ENCODE data around the gene TNFSF11.
"Not testable (repeated sequence)": the region's sequence is repeated elsewhere in the genome, so short reads cannot be mapped to it uniquely, and the experiment has no call there.

The TNFSF11 gene, protein sequence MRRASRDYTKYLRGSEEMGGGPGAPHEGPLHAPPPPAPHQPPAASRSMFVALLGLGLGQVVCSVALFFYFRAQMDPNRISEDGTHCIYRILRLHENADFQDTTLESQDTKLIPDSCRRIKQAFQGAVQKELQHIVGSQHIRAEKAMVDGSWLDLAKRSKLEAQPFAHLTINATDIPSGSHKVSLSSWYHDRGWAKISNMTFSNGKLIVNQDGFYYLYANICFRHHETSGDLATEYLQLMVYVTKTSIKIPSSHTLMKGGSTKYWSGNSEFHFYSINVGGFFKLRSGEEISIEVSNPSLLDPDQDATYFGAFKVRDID

DNA sequence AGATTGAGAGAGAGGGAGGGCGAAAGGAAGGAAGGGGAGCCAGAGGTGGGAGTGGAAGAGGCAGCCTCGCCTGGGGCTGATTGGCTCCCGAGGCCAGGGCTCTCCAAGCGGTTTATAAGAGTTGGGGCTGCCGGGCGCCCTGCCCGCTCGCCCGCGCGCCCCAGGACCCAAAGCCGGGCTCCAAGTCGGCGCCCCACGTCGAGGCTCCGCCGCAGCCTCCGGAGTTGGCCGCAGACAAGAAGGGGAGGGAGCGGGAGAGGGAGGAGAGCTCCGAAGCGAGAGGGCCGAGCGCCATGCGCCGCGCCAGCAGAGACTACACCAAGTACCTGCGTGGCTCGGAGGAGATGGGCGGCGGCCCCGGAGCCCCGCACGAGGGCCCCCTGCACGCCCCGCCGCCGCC lies at the start of gene TNFSF11:
TSS of gene TNFSF11 (plus strand) at position 142 of the 400 bp plus-strand sequence. CDS start at position 294, 152 bp downstream.
- DNase-seq: no peak

GRCh38 chr13:42524487-42525034 lies 49.4 kb upstream of the TNFSF11 start:
- no peak for DNase-seq

DNA sequence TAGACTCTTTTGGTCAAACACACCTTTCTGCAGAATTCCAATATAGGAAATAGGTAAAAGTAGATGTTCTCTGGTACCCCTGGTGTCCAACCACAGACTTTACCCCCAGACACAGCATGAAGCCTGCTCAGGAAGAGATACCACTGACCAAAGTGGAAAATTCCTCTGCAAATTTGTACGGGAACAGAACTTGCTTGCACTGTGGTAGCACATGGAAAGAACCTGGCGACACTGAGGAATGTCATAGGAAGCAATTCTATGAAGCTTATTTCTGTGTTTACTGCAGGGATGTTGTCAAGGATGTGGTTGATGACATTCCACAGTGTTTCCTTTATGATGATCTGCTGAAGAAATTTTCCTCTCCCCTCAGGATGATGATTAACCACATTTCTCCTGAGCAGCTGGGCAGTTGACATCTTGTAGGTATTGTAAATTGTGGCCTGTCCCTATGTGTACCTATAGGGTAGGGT lies 48.9 kb upstream of the TNFSF11 start:
- DNase-seq: no peak

DNA sequence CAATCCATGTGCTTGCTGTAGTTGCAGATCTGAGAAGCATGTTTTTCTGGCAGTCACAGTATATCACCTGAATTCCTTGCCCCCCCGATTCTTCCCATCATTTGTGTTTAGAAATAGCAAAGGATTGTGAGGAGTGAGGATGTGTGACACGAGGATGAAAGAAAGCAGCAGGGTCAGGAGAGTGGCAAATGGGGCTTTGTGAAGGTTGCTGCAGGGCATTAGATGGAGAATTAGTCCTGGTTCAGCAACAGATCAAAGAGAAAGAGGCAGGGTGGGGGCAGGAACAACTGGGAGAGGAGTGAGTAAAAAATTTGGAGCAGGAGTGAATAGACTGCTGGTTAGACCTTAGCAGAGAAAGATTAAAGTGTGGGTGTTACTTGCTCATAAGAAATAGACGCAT lies 47.7 kb upstream of the TNFSF11 start:
- DNase-seq: no peak

- DNase-seq: no peak
Observed at GRCh38 chr13:42526804-42527203, 47.1 kb upstream of the TNFSF11 start.

- DNase-seq: no peak
Observed at GRCh38 chr13:42532561-42533335, 41.2 kb upstream of the TNFSF11 start.

- DNase-seq: no peak
Observed at GRCh38 chr13:42533336-42533591, 40.7 kb upstream of the TNFSF11 start.

DNA sequence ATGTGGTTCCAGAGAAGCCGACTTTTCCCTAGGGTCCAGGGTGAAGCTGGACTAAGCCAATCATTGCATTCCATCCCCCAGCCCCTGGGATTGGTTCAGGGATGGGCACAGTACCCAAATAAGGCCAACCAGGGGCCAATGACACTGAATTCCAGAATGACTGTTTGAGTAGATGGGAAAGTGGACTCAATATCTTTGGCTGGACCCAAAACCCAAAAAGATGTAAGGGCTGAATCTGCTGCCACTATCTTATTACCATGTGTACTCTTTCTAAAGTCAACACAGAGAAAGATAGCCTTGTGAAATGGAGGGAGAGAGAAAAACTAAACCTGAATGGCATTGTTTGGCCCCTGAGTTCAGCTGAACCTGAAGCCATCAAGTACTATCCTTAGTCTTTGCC lies 39.2 kb upstream of the TNFSF11 start:
- DNase-seq: no peak

DNA sequence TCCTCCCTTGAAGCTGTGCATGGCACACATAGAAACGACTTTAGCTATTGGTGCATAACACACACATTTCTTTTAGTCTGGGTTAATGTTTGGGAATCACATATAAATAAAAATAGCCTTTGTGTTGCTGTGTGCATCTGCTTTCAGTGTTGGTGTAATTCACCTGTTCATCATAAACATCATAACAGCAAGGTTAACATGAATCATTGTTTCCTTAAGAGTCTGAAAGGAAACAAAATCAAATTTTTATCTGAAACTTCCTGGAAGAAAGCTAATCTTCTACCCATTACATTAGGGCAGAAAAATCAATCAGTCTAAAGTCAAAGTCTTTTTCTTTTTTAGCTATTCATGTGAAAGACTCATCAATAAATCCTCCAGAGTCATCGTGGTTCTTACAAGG lies 35.0 kb upstream of the TNFSF11 start:
- no peak for DNase-seq

- no peak for DNase-seq
Observed at GRCh38 chr13:42539670-42540069, 34.3 kb upstream of the TNFSF11 start.

GRCh38 chr13:42543215-42543797 lies 30.6 kb upstream of the TNFSF11 start:
- DNase-seq: no peak

- no peak for DNase-seq
Observed at GRCh38 chr13:42544246-42544926, 29.6 kb upstream of the TNFSF11 start.

DNA sequence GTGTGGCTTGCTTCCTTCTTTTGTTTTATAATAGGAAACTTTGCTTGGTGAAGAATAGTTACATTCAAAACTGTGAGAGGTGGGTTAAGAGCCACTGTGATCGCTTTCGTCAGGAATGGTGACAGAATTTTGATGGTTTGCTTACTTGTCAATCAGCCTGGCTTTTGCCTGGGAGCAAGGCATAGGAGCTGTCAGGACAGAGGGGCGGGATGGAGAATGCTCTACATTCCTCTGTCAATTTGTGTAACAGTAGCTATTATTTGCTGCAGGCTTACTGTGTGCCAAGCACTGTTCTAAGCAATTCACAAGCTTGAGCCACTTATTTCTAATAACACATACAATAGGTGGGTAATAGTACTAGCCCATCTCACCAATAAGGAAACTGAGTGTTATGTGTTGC lies 28.1 kb upstream of the TNFSF11 start:
- DNase-seq: no peak

GRCh38 chr13:42547612-42548011 lies 26.3 kb upstream of the TNFSF11 start:
- DNase-seq: no peak

DNA sequence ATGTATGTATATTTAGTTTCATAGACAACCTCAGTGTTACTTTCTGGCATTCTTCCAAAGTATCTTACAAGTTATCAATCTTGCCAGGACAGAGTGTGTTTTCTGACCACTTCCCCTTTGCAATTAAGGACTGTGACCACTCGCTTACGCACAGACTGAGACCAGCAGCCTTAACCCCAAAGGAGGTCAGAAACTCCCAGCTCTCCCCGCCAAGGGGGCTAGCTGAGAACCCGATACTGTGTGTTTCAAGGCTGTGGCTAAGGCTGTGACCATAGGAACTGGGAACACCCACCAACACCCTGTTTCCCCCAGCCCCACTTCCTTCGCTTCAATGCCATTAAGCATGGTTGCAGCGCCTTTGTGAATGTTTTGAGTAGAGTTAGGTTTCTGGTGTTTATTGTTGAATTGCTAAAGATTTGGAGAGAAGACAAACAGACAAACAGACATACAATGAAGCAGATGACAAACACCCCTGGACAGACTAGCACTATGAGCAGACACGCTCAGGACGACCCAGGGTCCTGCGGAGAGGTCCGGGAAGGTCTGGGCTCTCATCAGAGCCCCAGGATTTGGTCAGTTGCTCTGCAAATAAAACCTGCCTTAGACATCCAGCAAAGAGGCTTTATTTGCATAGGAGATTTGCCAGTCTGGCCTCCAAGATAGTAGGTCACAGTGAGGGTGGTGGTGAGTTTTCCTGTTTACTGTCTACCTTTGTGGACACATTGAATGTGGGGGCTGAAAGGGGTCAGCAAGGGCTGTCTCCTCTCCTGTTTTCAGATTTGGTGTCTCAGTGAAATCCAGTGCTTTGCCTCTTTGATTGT lies 25.0 kb upstream of the TNFSF11 start:
- no peak for DNase-seq

- DNase-seq: no peak
Observed at GRCh38 chr13:42549552-42549936, 24.4 kb upstream of the TNFSF11 start.

GRCh38 chr13:42551611-42552010 lies 22.3 kb upstream of the TNFSF11 start:
- no peak for DNase-seq

DNA sequence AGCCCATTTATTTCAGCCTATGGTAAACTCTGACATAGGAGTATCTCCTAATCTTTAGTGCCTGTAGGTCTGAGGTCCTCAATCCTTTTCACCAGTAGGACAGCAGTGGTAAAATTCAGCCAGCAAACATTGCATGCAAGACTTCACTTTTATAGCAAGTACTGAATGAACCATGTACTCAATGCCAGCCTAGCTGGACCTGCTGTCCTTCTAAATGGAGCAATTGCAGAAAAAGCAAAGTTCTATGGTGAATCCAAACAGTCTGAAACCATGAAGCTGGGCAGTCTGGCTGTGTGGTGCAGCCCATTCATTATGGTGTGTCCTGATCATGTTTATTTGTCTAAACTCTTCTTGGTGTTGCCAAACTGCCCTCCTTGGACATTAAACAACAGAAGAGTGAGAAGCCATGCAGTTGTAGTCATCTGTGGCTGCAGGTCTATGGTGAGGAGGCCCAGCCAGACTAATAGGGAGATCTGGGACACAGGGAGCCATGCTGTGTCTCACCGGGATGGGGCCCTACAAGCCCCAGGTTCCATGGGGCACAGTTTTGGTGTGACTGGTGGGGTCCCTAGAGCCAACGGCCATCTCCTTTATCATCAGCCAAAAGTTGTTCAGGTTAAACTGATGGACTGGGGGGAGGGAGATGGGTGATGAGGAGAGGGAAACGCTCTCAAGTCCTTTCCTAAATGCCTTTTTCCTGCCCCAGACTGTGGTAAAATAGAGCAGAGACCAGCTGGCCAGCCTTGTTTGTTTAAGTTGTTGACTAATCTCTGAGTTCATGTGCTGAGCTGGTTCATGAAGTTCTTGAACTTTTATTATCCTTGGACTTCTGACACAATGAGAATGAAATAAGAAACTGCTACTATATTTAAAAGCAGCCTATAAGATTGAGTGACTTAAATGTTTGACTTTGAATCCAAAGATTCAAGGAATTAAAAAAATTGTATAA lies 20.6 kb upstream of the TNFSF11 start:
- DNase-seq: no peak

DNA sequence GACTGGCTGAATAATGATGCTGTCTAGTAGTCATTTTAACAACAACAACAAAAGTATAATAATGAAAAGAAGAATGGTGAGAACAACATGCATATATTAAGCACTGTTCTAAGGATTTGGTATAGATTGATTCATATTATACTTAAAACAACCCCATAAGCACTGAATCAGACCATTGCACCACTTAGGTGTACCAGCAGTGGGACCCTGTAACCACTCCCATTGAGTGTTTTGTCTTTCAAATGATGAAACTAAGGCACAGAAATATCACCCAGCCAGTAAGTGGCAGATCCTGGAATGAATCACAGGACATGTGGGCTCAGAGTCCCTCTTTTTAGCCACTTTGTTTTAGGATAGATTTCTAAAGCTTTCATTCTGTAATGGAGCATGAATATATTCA lies 14.9 kb upstream of the TNFSF11 start:
- no peak for DNase-seq

DNA sequence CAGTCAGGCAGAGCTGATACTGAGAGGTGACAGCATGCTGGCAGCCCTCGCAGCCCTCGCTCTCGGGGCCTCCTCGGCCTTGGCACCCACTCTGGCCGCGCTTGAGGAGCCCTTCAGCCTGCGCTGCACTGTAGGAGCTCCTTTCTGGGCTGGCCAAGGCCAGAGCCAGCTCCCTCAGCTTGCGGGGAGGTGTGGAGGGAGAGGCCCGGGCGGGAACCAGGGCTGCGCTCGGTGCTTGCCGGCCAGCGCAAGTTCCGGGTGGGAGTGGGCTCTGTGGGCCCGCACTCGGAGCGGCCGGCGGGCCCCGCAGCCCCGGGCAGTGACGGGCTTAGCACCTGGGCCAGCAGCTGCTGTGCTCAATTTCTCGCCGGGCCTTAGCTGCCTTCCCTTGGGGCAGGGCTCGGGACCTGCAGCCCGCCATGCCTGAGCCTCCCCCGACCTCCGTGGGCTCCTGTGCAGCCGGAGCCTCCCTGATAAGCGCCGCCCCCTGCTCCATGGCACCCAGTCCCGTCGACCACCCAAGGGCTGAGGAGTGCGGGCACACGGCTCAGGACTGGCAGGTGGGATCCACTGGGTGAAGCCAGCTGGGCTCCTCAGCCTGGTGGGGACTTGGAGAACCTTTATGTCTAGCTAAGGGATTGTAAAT lies 14.3 kb upstream of the TNFSF11 start:
- not testable (repeated sequence) for DNase-seq

- not testable (repeated sequence) for DNase-seq
Observed at GRCh38 chr13:42560320-42560719, 13.6 kb upstream of the TNFSF11 start.
